Psoas muscle (tissue), 8 donors: ENCODE data around the gene RAB17. TPM values are rescaled to one million over a fixed set of nuclear protein-coding genes. Genes with fewer than 3 reads are reported as not detected.

Experiments used
- ATAC-seq, 4 donors: fragments of 200-7000 bp; cut with Tn5 transposase; one replicate each; pipeline ENCODE4 v1.9.1; 2020; ENCODE audit warnings: moderate library complexity in 3 of 4, mild to moderate bottlenecking in 2 of 4
- DNase-seq, 2 donors: peaks; one replicate each; pipeline ENCODE4 v3.0.0-alpha.2; 2020
- H3K27ac ChIP-seq: fragments of 200-600 bp; one replicate; pipeline ENCODE4 v1.8.0; 2022
- H3K27me3 ChIP-seq, 3 donors: fragments of 200-600 bp in 1 of 3; one replicate each; pipeline versions ENCODE4 v1.6.1 to v1.8.0; 2013 to 2022; ENCODE audit warnings: low read length in 2 of 3, mild to moderate bottlenecking in 2 of 3, moderate library complexity in 1 of 3; ENCODE audit not compliant: insufficient read depth in 3 of 3
- H3K36me3 ChIP-seq, 2 donors: fragments of 200-600 bp in 1 of 2; one replicate each; pipeline versions ENCODE4 v1.6.1 to v1.8.0; 2013 to 2022; ENCODE audit warnings: low read depth in 1 of 2, mild to moderate bottlenecking in 1 of 2, moderate library complexity in 1 of 2; ENCODE audit not compliant: insufficient read depth in 1 of 2
- H3K4me1 ChIP-seq: fragments of 200-600 bp; one replicate; pipeline ENCODE4 v1.8.0; 2022
- H3K4me3 ChIP-seq: fragments of 200-600 bp; one replicate; pipeline ENCODE4 v1.8.0; 2022; ENCODE audit warnings: mild to moderate bottlenecking
- H3K9me3 ChIP-seq: fragments of 200-600 bp; one replicate; pipeline ENCODE4 v1.8.0; 2022
- WGBS, 3 donors: extraction: QIAGEN DNeasy Blood & Tissue Kit; methylation state at CpG; one replicate each; pipeline versions ENCODE4 v1.1.6 to v1.1.7; 2013; 5-methylcytosine and 5-hydroxymethylcytosine counted together
- intact Hi-C, 2 donors: fragments of 100-400 bp; cut with DNase I; formaldehyde crosslinking; loops; one replicate each; pipeline versions ENCODE4 v1.11.0 to v1.14.2; 2022
- polyA plus RNA-seq, 3 donors: library from polyadenylated mRNA; stranded (reverse); fragments of 200-250 nt; gene quantifications; one replicate each; pipeline ENCODE4 v1.2.3, GENCODE V29; 2013
- total RNA-seq, 4 donors: library from RNA; stranded (reverse); fragmentation: NEBNext Ultra II Directional in 2 of 4; extraction: Animal tissue kit (Norgen Biotek cat#: 25700) in 2 of 4; gene quantifications; one replicate each; pipeline versions ENCODE4 v1.2.1 to v1.2.4, GENCODE V29; 2021 to 2023
- TF ChIP-seq, protein P1 (sequence below): fragments of 200-600 bp; IDR thresholded peaks from one replicate; pipeline ENCODE4 v1.8.0; 2022; ENCODE audit warnings: antibody characterized with exemption
- donor health status: healthy with polysubstance abuse.
- donor health status: DM: no; HTN: no; CAD: no; lungs with moderate emphysema.
- donor health status: Bipolar disorder and iron deficiency.
- donor health status: healthy.
- donor health status: DM: yes; HTN: yes; CAD: no.
- donor health status: DM: no; HTN: no; CAD: no.
- donor health status: DM: no; HTN: no; CAD: no.
- donor health status: DM: yes; HTN: yes; CAD: no.

RAB17 gene
- total and polyA plus RNA-seq, 7 donors = 0.52 to 1.5 (median 1.2) TPM

DNA sequence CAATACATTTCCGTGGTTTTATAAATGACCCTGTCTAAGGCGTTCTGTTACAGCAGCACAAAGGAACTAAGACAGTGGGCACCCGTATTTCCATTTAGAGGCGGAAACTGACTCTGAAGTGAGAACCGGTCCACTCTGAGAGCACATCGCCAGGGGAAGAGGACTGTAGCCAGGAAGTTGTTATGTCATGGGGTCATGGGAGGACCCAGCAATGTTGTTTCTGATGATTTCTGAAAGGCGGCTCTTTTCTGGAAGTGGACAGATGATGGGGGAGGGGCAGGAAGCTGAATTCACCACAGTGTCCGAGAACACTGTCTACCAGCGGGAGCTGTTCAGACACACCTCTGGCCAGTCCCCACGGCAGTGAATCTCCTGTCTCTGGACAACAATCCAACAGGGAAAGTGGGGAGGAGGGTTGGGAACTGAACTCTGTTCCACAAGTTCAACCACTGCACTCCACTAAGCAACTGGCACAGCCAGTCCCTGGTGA, 34.7 kb upstream of the RAB17 start:
- Histone ChIP-seq H3K27ac (peak overlapping the region; percentile 94), H3K27me3 (no peaks in the 10 kb centered on the region), H3K36me3 (no peaks in the 10 kb centered on the region), H3K9me3 (no peaks in the 10 kb centered on the region), H3K4me1 (peaks cover 23% of the 10 kb centered on the region), H3K4me3 (no peak overlapping the region)
- TF ChIP-seq, protein P1, sequence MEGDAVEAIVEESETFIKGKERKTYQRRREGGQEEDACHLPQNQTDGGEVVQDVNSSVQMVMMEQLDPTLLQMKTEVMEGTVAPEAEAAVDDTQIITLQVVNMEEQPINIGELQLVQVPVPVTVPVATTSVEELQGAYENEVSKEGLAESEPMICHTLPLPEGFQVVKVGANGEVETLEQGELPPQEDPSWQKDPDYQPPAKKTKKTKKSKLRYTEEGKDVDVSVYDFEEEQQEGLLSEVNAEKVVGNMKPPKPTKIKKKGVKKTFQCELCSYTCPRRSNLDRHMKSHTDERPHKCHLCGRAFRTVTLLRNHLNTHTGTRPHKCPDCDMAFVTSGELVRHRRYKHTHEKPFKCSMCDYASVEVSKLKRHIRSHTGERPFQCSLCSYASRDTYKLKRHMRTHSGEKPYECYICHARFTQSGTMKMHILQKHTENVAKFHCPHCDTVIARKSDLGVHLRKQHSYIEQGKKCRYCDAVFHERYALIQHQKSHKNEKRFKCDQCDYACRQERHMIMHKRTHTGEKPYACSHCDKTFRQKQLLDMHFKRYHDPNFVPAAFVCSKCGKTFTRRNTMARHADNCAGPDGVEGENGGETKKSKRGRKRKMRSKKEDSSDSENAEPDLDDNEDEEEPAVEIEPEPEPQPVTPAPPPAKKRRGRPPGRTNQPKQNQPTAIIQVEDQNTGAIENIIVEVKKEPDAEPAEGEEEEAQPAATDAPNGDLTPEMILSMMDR = no peak
- intact Hi-C loops = no loop called here
- ATAC-seq = no peak
- WGBS, 3 donors = 41 to 52% (median 44%) methylated on average over 10 of the region's 10 CpGs
- peak in 1 of 2 donors; percentile 69 for DNase-seq

- intact Hi-C loops = no loop called here
- Histone ChIP-seq H3K4me3 (no peak overlapping the region), H3K36me3 (no peaks in the 10 kb centered on the region), H3K27ac (no peak overlapping the region), H3K27me3 (no peaks in the 10 kb centered on the region), H3K9me3 (no peaks in the 10 kb centered on the region), H3K4me1 (peaks cover 16% of the 10 kb centered on the region)
- WGBS, 3 donors = 95 to 96% (median 95%) methylated on average over 6 of the region's 6 CpGs
- DNase-seq (no peak), ATAC-seq (no peak)
- TF ChIP-seq, protein P1 = no peak
Measured at GRCh38 chr2:237624565-237624964, 34.0 kb upstream of the RAB17 start.

DNA sequence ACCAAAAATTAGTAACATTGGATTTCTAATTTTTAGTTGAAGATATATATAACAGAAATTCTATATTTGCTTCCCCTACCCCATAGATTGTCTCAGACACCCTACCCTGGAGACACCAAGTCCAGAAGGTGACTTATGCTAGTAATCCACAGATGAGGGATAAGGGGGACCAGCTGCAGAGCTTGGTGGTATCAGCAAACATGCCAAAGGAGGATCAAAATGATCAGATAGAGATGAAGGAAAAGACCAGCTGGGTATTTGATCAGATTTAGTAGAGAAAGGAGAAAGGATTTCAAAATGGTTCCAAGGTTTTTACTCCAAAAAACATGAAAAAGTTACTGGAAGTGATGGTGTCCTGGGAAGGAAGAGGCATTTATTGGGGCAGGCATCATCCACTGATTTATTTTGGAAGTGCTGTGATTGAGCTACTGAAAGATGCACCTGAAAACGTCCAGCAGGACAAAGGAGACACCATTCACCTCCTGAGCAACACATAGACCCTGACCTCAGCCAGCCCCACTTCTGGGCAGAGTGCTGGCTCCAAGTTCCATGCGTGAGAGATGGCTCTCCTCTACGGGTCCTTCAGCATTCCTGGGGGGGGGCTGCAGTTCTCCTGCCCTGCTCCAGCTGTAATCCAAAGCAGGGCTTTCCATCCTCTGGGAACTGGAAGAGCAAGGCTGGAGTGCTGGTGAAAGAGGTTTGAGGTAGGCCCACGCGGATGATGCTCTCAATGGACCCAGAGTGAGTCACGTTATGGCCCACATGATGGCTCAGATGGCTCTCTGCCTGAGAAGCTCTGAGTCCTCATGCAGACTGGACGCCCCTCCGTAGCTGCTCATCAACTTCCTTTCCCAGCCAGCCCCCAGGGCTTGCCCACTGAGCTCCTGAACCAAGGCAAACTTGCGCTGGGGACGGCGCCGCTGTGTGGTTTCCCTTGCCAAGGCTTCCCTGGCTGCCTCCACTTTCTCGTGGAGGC, 33.2 kb upstream of the RAB17 start:
- Histone ChIP-seq H3K36me3 (no peaks in the 10 kb centered on the region), H3K27me3 (no peaks in the 10 kb centered on the region), H3K4me3 (no peak overlapping the region), H3K27ac (no peak overlapping the region), H3K4me1 (peaks cover 12% of the 10 kb centered on the region), H3K9me3 (no peaks in the 10 kb centered on the region)
- TF ChIP-seq, protein P1 = no peak
- WGBS, 3 donors = 69 to 74% (median 73%) methylated on average over 13 of the region's 13 CpGs
- intact Hi-C loops = no loop called here
- DNase-seq (no peak), ATAC-seq (no peak)

- no peaks in the 10 kb centered on the region for H3K9me3 ChIP-seq
- DNase-seq = no peak
- peaks cover 37% of the 10 kb centered on the region for H3K4me1 ChIP-seq
- no peaks in the 10 kb centered on the region for H3K27me3 ChIP-seq
- peak; percentile 68 to 82 (median 80) for ATAC-seq
- H3K27ac ChIP-seq = peak overlapping the region; percentile 74
- intact Hi-C loops = no loop called here
- no peak overlapping the region for H3K4me3 ChIP-seq
- TF ChIP-seq, protein P1 = no peak
- WGBS, 3 donors = 33 to 52% (median 34%) methylated on average over 2 of the region's 2 CpGs
- no peaks in the 10 kb centered on the region for H3K36me3 ChIP-seq
Measured at GRCh38 chr2:237618449-237618848, 27.9 kb upstream of the RAB17 start.
